ENCODE measurements around the gene ZNF562. TPM values are rescaled to one million over a fixed set of nuclear protein-coding genes. Genes with fewer than 3 reads are reported as not detected.
"Not testable (repeated sequence)": the region's sequence is repeated elsewhere in the genome, so short reads cannot be mapped to it uniquely, and the experiment has no call there.

Gene ZNF562
- 34.7 and 37.6 TPM in 2 replicates for total RNA-seq (2014; rRNA removed; shearing (Covaris generic))

- no peaks in the 10 kb centered on the region for H3K4me1 ChIP-seq
- peak within 1 kb of the TSS; percentile 87 for H3K27ac ChIP-seq
- peaks cover 7% of the 10 kb centered on the region for H3K9me3 ChIP-seq (replicated peaks)
- peak; percentile 88 to 90 for DNase-seq
- H3K27me3 ChIP-seq: no peaks in the 10 kb centered on the region
- peaks cover 24% of the 10 kb centered on the region for H3K36me3 ChIP-seq
- peak within 1 kb of the TSS; percentile 96 for H3K4me3 ChIP-seq
These were observed at the start of gene ZNF562 for GRCh38 chr19:9674663-9675357. Gene ZNF562 (minus strand): TSS chr19:9675100. CDS start chr19:9660744, 14,356 bp downstream.

- H3K27ac ChIP-seq: no peak overlapping the region
These were observed 49.3 kb upstream of the ZNF562 start for GRCh38 chr19:9724157-9724556.

GRCh38 chr19:9721861-9722260, 47.0 kb upstream of the ZNF562 start:
- Histone ChIP-seq H3K4me3 (no peak overlapping the region), H3K4me1 (peaks cover 6% of the 10 kb centered on the region; the same call in 1 of the 2 replicates), H3K27ac (no peak overlapping the region), H3K9me3 (replicated peaks) (0 out of 2 replicates have a peak, but pooled peaks cover 3% of the 10 kb centered on the region), H3K27me3 (no peaks in the 10 kb centered on the region), H3K36me3 (no peaks in the 10 kb centered on the region)
- DNase-seq: no peak

More at GRCh38 chr19:9724157-9724556, 49.3 kb upstream of the ZNF562 start:
- peaks cover 6% of the 10 kb centered on the region; the same call in 1 of the 2 replicates for H3K4me1 ChIP-seq
- 0 out of 2 replicates have a peak, but pooled peaks cover 3% of the 10 kb centered on the region for H3K9me3 ChIP-seq (replicated peaks)
- H3K27me3 ChIP-seq: no peaks in the 10 kb centered on the region
- H3K36me3 ChIP-seq: no peaks in the 10 kb centered on the region
- no peak for DNase-seq
- H3K4me3 ChIP-seq: no peak overlapping the region

DNA sequence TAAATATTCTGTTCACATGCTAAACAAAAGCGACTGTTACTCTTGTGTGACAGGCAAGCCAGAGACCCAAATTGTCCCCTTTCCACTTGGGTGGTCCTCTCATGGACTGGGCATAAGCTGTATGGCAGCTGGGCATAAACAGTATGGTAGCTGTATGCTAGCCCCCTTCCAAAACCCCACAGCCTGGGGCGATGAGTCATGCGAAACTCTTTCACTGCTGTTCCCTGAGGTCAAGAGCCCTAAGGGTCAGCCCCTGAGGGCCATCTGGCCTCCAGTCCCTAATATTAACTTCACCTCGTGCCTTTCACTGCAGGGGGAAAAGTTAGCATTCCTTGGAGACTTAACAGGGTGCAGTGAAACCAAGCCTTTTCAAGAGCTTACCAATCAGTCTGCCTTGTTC, 45.6 kb upstream of the ZNF562 start:
- Histone ChIP-seq H3K4me1 (peaks cover 6% of the 10 kb centered on the region; the same call in 1 of the 2 replicates), H3K36me3 (no peaks in the 10 kb centered on the region), H3K27ac (no peak overlapping the region), H3K9me3 (replicated peaks) (0 out of 2 replicates have a peak, but pooled peaks cover 3% of the 10 kb centered on the region), H3K27me3 (no peaks in the 10 kb centered on the region), H3K4me3 (no peak overlapping the region)
- DNase-seq: peak; percentile 64 to 67

- Histone ChIP-seq H3K4me3 (no peak overlapping the region), H3K27me3 (no peaks in the 10 kb centered on the region), H3K36me3 (no peaks in the 10 kb centered on the region), H3K27ac (no peak overlapping the region), H3K4me1 (no peaks in the 10 kb centered on the region), H3K9me3 (replicated peaks) (no peaks in the 10 kb centered on the region)
- no peak for DNase-seq
These were observed 36.9 kb upstream of the ZNF562 start for GRCh38 chr19:9711815-9712214.

DNA sequence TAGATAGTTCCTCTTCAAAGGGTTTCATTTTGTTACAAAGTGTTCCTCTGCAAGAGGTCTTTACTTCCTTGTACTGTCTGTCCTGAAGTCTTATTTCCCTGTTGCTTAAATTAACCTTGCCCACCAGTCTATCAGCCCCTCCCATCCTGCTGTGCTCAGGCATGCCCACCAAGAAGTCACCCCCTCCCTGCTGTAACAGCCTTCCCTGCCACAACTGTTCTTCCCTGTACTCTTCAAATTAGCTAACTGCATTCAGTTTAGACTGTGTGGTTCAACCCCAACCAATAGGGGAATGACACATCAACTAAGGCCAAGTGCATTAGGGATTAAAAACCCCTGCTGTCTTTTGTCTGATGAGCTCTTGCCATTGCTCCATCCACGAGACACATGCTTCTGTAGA, 34.4 kb upstream of the ZNF562 start:
- no peak for DNase-seq
- no peak overlapping the region for H3K4me3 ChIP-seq
- H3K9me3 ChIP-seq (replicated peaks): no peaks in the 10 kb centered on the region
- H3K27me3 ChIP-seq: no peaks in the 10 kb centered on the region
- no peaks in the 10 kb centered on the region; the same call in 1 of the 2 replicates for H3K4me1 ChIP-seq
- H3K27ac ChIP-seq: no peak overlapping the region
- H3K36me3 ChIP-seq: no peaks in the 10 kb centered on the region

DNA sequence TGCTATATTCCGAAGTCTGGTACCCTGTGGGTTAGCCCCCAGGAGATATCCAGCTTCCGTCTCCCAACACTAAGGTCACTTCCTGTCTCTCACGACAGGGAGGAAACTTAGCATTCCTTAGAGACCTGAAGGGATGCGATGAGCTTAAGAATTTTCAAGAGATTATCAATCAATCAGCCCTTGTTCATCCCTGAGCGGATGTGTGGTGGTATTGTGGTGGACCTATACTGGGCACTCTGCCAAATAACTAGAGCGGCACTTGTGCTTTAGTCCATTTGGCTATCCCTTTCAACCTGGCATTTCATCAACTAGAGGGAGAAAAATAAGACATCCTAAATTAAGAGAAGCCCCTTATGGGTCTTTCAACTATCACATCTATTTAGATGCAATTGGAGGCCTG, 30.9 kb upstream of the ZNF562 start:
- peak; percentile 35 to 64 for DNase-seq

DNA sequence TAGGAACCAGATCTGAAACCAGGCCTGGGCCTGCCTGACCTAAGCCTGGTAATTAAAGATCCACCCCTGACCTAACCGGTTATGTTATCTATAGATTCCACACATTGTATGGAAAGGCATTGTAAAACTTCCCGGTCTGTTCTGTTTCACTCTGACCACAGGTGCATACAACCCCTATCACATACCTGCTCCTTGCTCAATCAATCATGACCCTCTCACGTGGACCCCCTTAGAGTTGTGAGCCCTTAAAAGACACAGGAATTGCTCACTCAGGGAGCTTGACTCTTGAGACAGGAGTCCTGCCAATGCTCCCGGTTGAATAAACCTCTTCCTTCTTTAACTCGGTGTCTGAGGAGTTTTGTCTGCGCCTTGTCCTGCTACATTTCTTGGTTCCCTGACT, 27.3 kb upstream of the ZNF562 start:
- Histone ChIP-seq H3K27me3 (no peaks in the 10 kb centered on the region), H3K27ac (no peak overlapping the region), H3K4me3 (no peak overlapping the region), H3K9me3 (replicated peaks) (no peaks in the 10 kb centered on the region), H3K36me3 (no peaks in the 10 kb centered on the region), H3K4me1 (no peaks in the 10 kb centered on the region; the same call in 1 of the 2 replicates)
- DNase-seq: no peak

More for the DNA sequence above, 30.9 kb upstream of the ZNF562 start:
- Histone ChIP-seq H3K4me1 (no peaks in the 10 kb centered on the region; the same call in 1 of the 2 replicates), H3K36me3 (no peaks in the 10 kb centered on the region), H3K9me3 (replicated peaks) (no peaks in the 10 kb centered on the region), H3K27ac (no peak overlapping the region), H3K4me3 (no peak overlapping the region), H3K27me3 (no peaks in the 10 kb centered on the region)

- no peak overlapping the region for H3K4me3 ChIP-seq
- no peak for DNase-seq
These were observed 25.5 kb upstream of the ZNF562 start for GRCh38 chr19:9700229-9700981.

GRCh38 chr19:9690301-9690700, 15.4 kb upstream of the ZNF562 start:
- H3K4me3 ChIP-seq; H3K4me1 ChIP-seq; DNase-seq; H3K9me3 ChIP-seq (replicated peaks); H3K27me3 ChIP-seq; H3K27ac ChIP-seq; H3K36me3 ChIP-seq: not testable (repeated sequence)

More at GRCh38 chr19:9700229-9700981, 25.5 kb upstream of the ZNF562 start:
- H3K36me3 ChIP-seq: no peaks in the 10 kb centered on the region
- H3K9me3 ChIP-seq (replicated peaks): no peaks in the 10 kb centered on the region
- H3K27me3 ChIP-seq: no peaks in the 10 kb centered on the region
- no peak overlapping the region for H3K27ac ChIP-seq
- H3K4me1 ChIP-seq: no peaks in the 10 kb centered on the region

GRCh38 chr19:9679996-9680395, 5.1 kb upstream of the ZNF562 start:
- H3K27ac ChIP-seq; H3K4me1 ChIP-seq; DNase-seq; H3K9me3 ChIP-seq (replicated peaks); H3K4me3 ChIP-seq; H3K27me3 ChIP-seq; H3K36me3 ChIP-seq: not testable (repeated sequence)

DNA sequence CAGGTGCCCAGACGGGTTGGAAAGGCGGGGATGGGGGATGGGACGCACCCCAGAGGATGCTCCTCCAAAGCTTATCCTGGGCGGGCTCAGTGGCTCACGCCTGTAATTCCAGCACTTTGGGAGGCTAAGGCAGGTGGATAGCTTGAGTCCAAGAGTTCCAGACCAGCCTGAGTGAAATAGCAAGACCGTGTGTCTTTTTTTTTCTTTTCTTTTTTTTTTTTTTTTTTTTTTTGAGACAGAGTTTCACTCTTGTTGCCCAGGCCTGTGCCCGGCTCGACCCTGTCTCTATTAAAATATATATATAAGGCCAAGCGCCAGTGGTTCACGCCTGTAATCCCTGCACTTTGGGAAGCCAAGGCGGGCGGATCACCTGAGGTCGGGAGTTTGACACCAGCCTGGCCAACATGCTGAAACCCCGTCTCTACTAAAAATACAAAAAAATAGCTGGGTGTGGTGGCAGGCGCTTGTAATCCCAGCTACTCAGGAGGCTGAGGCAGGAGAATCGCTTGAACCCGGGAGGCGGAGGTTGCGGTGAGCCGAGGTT, 530 bp upstream of the ZNF562 start:
- Histone ChIP-seq H3K36me3 (peaks cover 24% of the 10 kb centered on the region), H3K27ac (peak overlapping the region; percentile 87), H3K4me3 (peak overlapping the region; percentile 96)
- H3K9me3 ChIP-seq (replicated peaks); H3K4me1 ChIP-seq; DNase-seq; H3K27me3 ChIP-seq: not testable (repeated sequence)

DNA sequence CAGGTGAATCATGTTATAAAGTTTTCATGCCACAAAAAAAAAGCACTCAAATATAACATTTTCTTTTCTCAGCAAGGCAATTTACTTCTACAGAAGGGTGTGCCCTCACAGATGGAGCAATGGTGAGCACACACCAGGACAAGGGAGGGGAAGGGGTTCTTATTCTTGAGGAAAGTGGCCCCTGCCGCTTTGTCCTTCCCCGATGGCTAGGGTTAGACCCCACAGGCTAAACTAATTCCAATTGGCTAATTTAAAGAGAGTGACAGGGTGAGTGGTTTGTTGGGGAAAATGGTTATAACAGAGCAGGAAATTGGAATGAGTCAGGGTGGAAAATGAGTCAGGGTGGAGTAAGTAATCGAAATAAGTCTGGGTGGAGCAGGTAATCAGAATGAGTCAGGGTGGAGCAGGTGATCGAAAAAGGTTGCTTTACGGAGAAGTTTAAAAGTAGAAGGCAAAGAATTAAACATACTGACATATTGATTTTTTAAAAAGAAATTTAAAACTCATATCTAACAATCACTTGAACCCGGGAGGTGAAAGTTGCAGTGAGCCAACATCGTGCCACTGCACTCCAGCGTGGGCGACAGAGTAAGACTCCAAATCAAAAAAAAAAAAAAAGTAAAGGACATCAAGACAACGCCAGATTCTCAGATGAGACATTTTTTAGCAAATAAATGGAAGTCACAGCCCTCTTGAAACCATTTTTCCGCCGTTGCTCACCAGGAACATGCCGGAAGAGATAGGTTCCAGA, 813 bp downstream of the ZNF562 start:
- peak overlapping the region; percentile 96 for H3K4me3 ChIP-seq
- peaks cover 7% of the 10 kb centered on the region for H3K9me3 ChIP-seq (replicated peaks)
- no peaks in the 10 kb centered on the region for H3K27me3 ChIP-seq
- no peaks in the 10 kb centered on the region for H3K4me1 ChIP-seq
- H3K27ac ChIP-seq: peak overlapping the region; percentile 87
- DNase-seq: no peak
- H3K36me3 ChIP-seq: peaks cover 24% of the 10 kb centered on the region

DNA sequence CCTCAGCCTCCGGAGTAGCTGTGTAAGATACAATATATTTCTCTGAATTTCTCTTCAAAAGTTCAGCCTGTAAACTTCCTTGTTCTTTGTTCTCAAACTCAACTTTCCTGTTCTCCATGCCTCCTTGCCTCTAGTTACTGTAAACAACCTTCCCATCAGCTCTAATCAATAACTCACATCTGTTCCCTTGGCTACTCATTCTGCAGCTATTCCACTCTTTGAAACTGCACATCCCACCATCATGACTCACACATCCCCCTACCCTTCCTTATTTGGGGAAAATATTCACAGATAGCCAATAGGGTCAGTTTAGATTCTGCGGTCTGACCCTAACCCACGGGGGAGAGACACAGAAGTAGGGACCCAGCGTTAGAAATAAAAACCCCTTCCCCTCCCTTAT, 2.0 kb downstream of the ZNF562 start:
- no peak for DNase-seq
- H3K9me3 ChIP-seq (replicated peaks): peaks cover 7% of the 10 kb centered on the region
- H3K4me3 ChIP-seq: no peak overlapping the region
- H3K36me3 ChIP-seq: peaks cover 27% of the 10 kb centered on the region
- H3K27me3 ChIP-seq: no peaks in the 10 kb centered on the region
- H3K27ac ChIP-seq: no peak overlapping the region
- H3K4me1 ChIP-seq: no peaks in the 10 kb centered on the region
